GM23338 (cell line): ENCODE results near the gene METTL26. TPM values are rescaled to one million over a fixed set of nuclear protein-coding genes. Genes with fewer than 3 reads are reported as not detected.
A peak's percentile ranks its signal among the peaks of the same experiment; 100 is the strongest.

Source experiments
- ATAC-seq: fragments of 200-7000 bp; cut with Tn5 transposase; 3 replicates; pipeline ENCODE4 v1.9.1; 2020
- DNase-seq: peaks from one replicate; pipeline ENCODE4 v3.0.0-alpha.2; 2015; ENCODE audit warnings: low spot score
- H2AFZ ChIP-seq: fragments of 200-600 bp; sonication (generic); 2 replicates; pipeline ENCODE4 v1.8.0; 2016; ENCODE audit warnings: antibody characterized with exemption, mild to moderate bottlenecking, moderate library complexity
- H3F3A ChIP-seq: fragments of 200-600 bp; sonication (generic); replicated peaks from 2 replicates; pipeline ENCODE4 v1.8.0; 2017; ENCODE audit warnings: antibody characterized with exemption, mixed run types, low read depth
- H3K27ac ChIP-seq: fragments of 200-600 bp; sonication (generic); 2 replicates; pipeline ENCODE4 v1.6.1; 2016; ENCODE audit warnings: low read depth
- H3K27me3 ChIP-seq: fragments of 200-600 bp; sonication (generic); 2 replicates; pipeline ENCODE4 v1.8.0; 2016; ENCODE audit warnings: mild to moderate bottlenecking, mixed run types, moderate library complexity; ENCODE audit not compliant: insufficient read depth
- H3K36me3 ChIP-seq: fragments of 200-600 bp; sonication (generic); 2 replicates; pipeline ENCODE4 v1.8.0; 2016; ENCODE audit warnings: mild to moderate bottlenecking; ENCODE audit not compliant: insufficient read depth
- H3K4me1 ChIP-seq: fragments of 200-600 bp; sonication (generic); 2 replicates; pipeline ENCODE4 v1.8.0; 2016; ENCODE audit warnings: mild to moderate bottlenecking, moderate library complexity; ENCODE audit not compliant: insufficient read depth
- H3K4me2 ChIP-seq: fragments of 200-600 bp; sonication (generic); 2 replicates; pipeline ENCODE4 v1.7.1; 2017; ENCODE audit warnings: mixed run types
- H3K4me3 ChIP-seq: fragments of 200-600 bp; sonication (generic); 2 replicates; pipeline ENCODE4 v1.6.1; 2016; ENCODE audit warnings: mixed run types
- H3K79me2 ChIP-seq: fragments of 200-600 bp; sonication (generic); replicated peaks from 2 replicates; pipeline ENCODE4 v1.8.0; 2017; ENCODE audit warnings: mild to moderate bottlenecking; ENCODE audit not compliant: insufficient read depth
- H3K9me2 ChIP-seq: fragments of 200-600 bp; sonication (generic); 2 replicates; pipeline ENCODE4 v1.8.0; 2017; ENCODE audit not compliant: insufficient read depth
- H4K20me1 ChIP-seq: fragments of 200-600 bp; sonication (generic); replicated peaks from 2 replicates; pipeline ENCODE4 v1.8.0; 2017; ENCODE audit warnings: mild to moderate bottlenecking; ENCODE audit not compliant: insufficient read depth
- H3K27ac Mint-ChIP-seq: 2 replicates; pipeline ENCODE4 v1.8.0; 2020; ENCODE audit warnings: inconsistent platforms, mild to moderate bottlenecking, moderate library complexity, mixed read lengths
- H3K27me3 Mint-ChIP-seq: 3 replicates; pipeline ENCODE4 v1.8.0; 2022; ENCODE audit warnings: low read depth, mild to moderate bottlenecking, moderate library complexity, mixed read lengths, inconsistent platforms; ENCODE audit not compliant: insufficient read depth, poor library complexity
- H3K36me3 Mint-ChIP-seq: 3 replicates; pipeline ENCODE4 v1.8.0; 2021; ENCODE audit warnings: low read depth, mild to moderate bottlenecking, inconsistent platforms, moderate library complexity, mixed read lengths
- H3K4me1 Mint-ChIP-seq: 3 replicates; pipeline ENCODE4 v1.8.0; 2020; ENCODE audit warnings: mild to moderate bottlenecking, inconsistent platforms, mixed read lengths
- H3K4me3 Mint-ChIP-seq: 3 replicates; pipeline ENCODE4 v1.8.0; 2021; ENCODE audit warnings: moderate library complexity, mild to moderate bottlenecking, inconsistent platforms, mixed read lengths
- H3K9me3 Mint-ChIP-seq: 3 replicates; pipeline ENCODE4 v1.8.0; 2020; ENCODE audit warnings: moderate library complexity, mild to moderate bottlenecking, inconsistent platforms, mixed read lengths
- CREB1 ChIP-seq: fragments of 250-450 bp; sonication (Bioruptor Pico); IDR thresholded peaks from 2 replicates; pipeline ENCODE4 v1.5.0; 2020; ENCODE audit warnings: low read depth, mild to moderate bottlenecking, moderate library complexity
- EZH2 ChIP-seq: fragments of 200-600 bp; sonication (generic); IDR thresholded peaks from one replicate; pipeline ENCODE4 v1.8.0; 2017; ENCODE audit warnings: antibody characterized with exemption, mild to moderate bottlenecking, low read depth; ENCODE audit not compliant: unreplicated experiment
- JUNB ChIP-seq: IDR thresholded peaks from one replicate; pipeline ENCODE4 v1.6.1; 2016; ENCODE audit warnings: antibody characterized with exemption; ENCODE audit not compliant: unreplicated experiment
- POLR2AphosphoS5 ChIP-seq: IDR thresholded peaks from 2 replicates; pipeline ENCODE4 v1.6.1; 2016; ENCODE audit warnings: antibody characterized with exemption, low read depth
- STAT1 ChIP-seq: IDR thresholded peaks from one replicate; pipeline ENCODE4 v1.6.1; 2016; ENCODE audit warnings: antibody characterized with exemption; ENCODE audit not compliant: unreplicated experiment
- ZNF331 ChIP-seq: fragments of 250-450 bp; sonication (Bioruptor Pico); IDR thresholded peaks from 2 replicates; pipeline ENCODE4 v1.5.0; 2020; ENCODE audit warnings: low read depth, mild to moderate bottlenecking, moderate library complexity
- ZNF462 ChIP-seq: fragments of 250-450 bp; sonication (Bioruptor Pico); IDR thresholded peaks from 2 replicates; pipeline ENCODE4 v1.5.0; 2020; ENCODE audit warnings: mild to moderate bottlenecking, moderate library complexity
- polyA plus RNA-seq: library from polyadenylated mRNA; unstranded; fragments of >200 nt; fragmentation: Nextera tagmentation; extraction: Ambion mirVana; gene quantifications from 2 replicates; pipeline ENCODE4 v1.2.1, GENCODE V29; 2016
- total RNA-seq: library from RNA; depleted of rRNA; stranded (reverse); fragments of >200 nt; shearing (Covaris generic); gene quantifications from 2 replicates; pipeline ENCODE4 v1.2.3, GENCODE V29; 2014

Gene METTL26
- total and polyA plus RNA-seq, 2 experiments from 2014 or later = 153 to 223 TPM

- TF ChIP-seq ZNF331 (no peak), CREB1 (CRISPR knock-in tag) (no peak), JUNB (no peak), STAT1 (no peak), ZNF462 (CRISPR knock-in tag) (no peak)
These were observed 6.3 kb upstream of the METTL26 start (continued) for GRCh38 chr16:642189-643049.

- Histone ChIP-seq H3K27me3 (no peaks in the 10 kb centered on the region), H3K4me2 (peak within 1 kb of the TSS; percentile 80), H4K20me1 (no peaks in the 10 kb centered on the region; the same call in 1 of the 2 replicates), H2AFZ (peak within 1 kb of the TSS; percentile 18), H3K79me2 (peaks cover 17% of the 10 kb centered on the region; the same call in 1 of the 2 replicates), H3K9me2 (no peaks in the 10 kb centered on the region), H3K4me3 (peak within 1 kb of the TSS; percentile 74), H3F3A (0 out of 2 replicates have a peak, but pooled peaks cover 6% of the 10 kb centered on the region), H3K4me1 (peaks cover 24% of the 10 kb centered on the region), H3K27ac (no peak within 1 kb of the TSS), H3K36me3 (no peaks in the 10 kb centered on the region)
- ATAC-seq (peak; percentile 52), DNase-seq (peak; percentile 92)
- Mint-ChIP-seq H3K4me1 (peaks cover 23% of the 10 kb centered on the region), H3K4me3 (peak within 1 kb of the TSS; percentile 75), H3K27ac (no peak within 1 kb of the TSS), H3K36me3 (no peaks in the 10 kb centered on the region), H3K27me3 (peaks cover 11% of the 10 kb centered on the region), H3K9me3 (peaks cover 2% of the 10 kb centered on the region; the same call in 2 of the 3 replicates)
- TF ChIP-seq POLR2AphosphoS5 (peak; percentile 85), EZH2 (no peak)
These were observed 5.5 kb upstream of the METTL26 start, which contains the start of gene MCRIP2 for GRCh38 chr16:641326-642188. TSS of gene MCRIP2 (plus strand) at chr16:641828. CDS start at chr16:641992, 164 bp downstream.
